GM12865 (cell line): ENCODE measurements around the gene FAM110D.

Experiments
- DNase-seq: peaks from one replicate; pipeline ENCODE4 v3.0.0; 2010; ENCODE audit warnings: low read depth
- H3K4me3 ChIP-seq: 2 replicates; pipeline ENCODE4 v1.5.1; 2011; ENCODE audit warnings: mild to moderate bottlenecking, low read depth, low read length, control low read depth
- CTCF ChIP-seq: IDR thresholded peaks from 2 replicates; pipeline ENCODE4 v1.5.1; 2011; ENCODE audit warnings: low read length, control low read depth, low read depth, inconsistent platforms; ENCODE audit not compliant: insufficient read depth; ENCODE audit errors: missing control alignments

The FAM110D gene

GRCh38 chr1:26181586-26182382, 22.9 kb downstream of the FAM110D start:
- no peak for TF ChIP-seq CTCF
- DNase-seq: no peak
- H3K4me3 ChIP-seq: no peak overlapping the region

- TF ChIP-seq CTCF: no peak
- no peak overlapping the region for H3K4me3 ChIP-seq
- no peak for DNase-seq
Measured at GRCh38 chr1:26182383-26182696, 23.5 kb downstream of the FAM110D start.

- no peak for DNase-seq
- no peak for TF ChIP-seq CTCF
- H3K4me3 ChIP-seq: no peak overlapping the region
Measured at GRCh38 chr1:26184086-26184485, 25.2 kb downstream of the FAM110D start.

- DNase-seq: no peak
- no peak overlapping the region for H3K4me3 ChIP-seq
- no peak for TF ChIP-seq CTCF
Measured at GRCh38 chr1:26184883-26185282, 26.0 kb downstream of the FAM110D start.

GRCh38 chr1:26187882-26188281, 29.0 kb downstream of the FAM110D start:
- no peak for DNase-seq
- TF ChIP-seq CTCF: no peak
- H3K4me3 ChIP-seq: no peak overlapping the region

- TF ChIP-seq CTCF: no peak
- no peak overlapping the region for H3K4me3 ChIP-seq
- DNase-seq: no peak
Measured at GRCh38 chr1:26188477-26188876, 29.6 kb downstream of the FAM110D start.

GRCh38 chr1:26189331-26189730, 30.5 kb downstream of the FAM110D start:
- H3K4me3 ChIP-seq: no peak overlapping the region
- no peak for TF ChIP-seq CTCF
- no peak for DNase-seq
